Measurements from ENCODE around the gene GLDN. TPM values are rescaled to one million over a fixed set of nuclear protein-coding genes. Genes with fewer than 3 reads are reported as not detected.

Gene GLDN
- total RNA-seq, 1 experiment from 2014 or later: 1.3 TPM

- H3K27me3 ChIP-seq (ENCODE audit: insufficient read depth, low read length): no peaks in the 10 kb centered on the region
- no peak overlapping the region for H3K4ac ChIP-seq (ENCODE audit: low read depth, low read length)
- H3K56ac ChIP-seq (ENCODE audit: insufficient read length, low read depth, low read length): no peak overlapping the region
- no peaks in the 10 kb centered on the region for H3K9me3 ChIP-seq (ENCODE audit: control insufficient read depth, low read depth, low read length)
- H3K4me1 ChIP-seq (ENCODE audit: insufficient read depth, low read length): no peaks in the 10 kb centered on the region
- DNase-seq: no peak
- peaks cover 18% of the 10 kb centered on the region for H3K27me3 Mint-ChIP-seq (ENCODE audit: low read depth)
- no peak overlapping the region for H2BK15ac ChIP-seq (ENCODE audit: low read depth, low read length)
- H3K9me3 Mint-ChIP-seq: no peaks in the 10 kb centered on the region; a peak in 1 of 5 replicates
- no peak overlapping the region for H3K9ac ChIP-seq (ENCODE audit: extremely low read depth, insufficient read length, low read length)
- H3K79me2 ChIP-seq (ENCODE audit: insufficient read depth, low read length): no peaks in the 10 kb centered on the region
- no peak overlapping the region for H2BK120ac ChIP-seq (ENCODE audit: low read depth, low read length, poor library complexity, severe bottlenecking)
- H2BK20ac ChIP-seq (ENCODE audit: low read depth, low read length, poor library complexity, severe bottlenecking): no peak overlapping the region
- H4K20me1 ChIP-seq (ENCODE audit: control insufficient read depth, insufficient read depth, insufficient read length): no peaks in the 10 kb centered on the region
- H3K4me2 ChIP-seq (ENCODE audit: insufficient read depth, insufficient read length, low read length): no peak overlapping the region
- no peak overlapping the region for H2AFZ ChIP-seq (ENCODE audit: low read length)
- H3K27ac ChIP-seq (ENCODE audit: insufficient read length, low read depth, low read length): no peak overlapping the region
- no peak overlapping the region for H2AK5ac ChIP-seq (ENCODE audit: insufficient read length, low read length)
- TF ChIP-seq CTCF (conservative IDR thresholded peaks at IDR 0.05): no peak
- H2BK5ac ChIP-seq (ENCODE audit: insufficient read length, low read length): no peak overlapping the region
- no peak overlapping the region for H3K4me3 Mint-ChIP-seq
- H4K8ac ChIP-seq (replicated peaks; ENCODE audit: insufficient read length, low read depth, low read length): no peak overlapping the region
- 0 out of 7 replicates have a peak overlapping the region, but pooled peaks of 1 of the 3 experiments have one; percentile 30 for H3K27ac Mint-ChIP-seq
- no peaks in the 10 kb centered on the region for H3K36me3 Mint-ChIP-seq (ENCODE audit: insufficient read depth in 1 of 3, low read depth in 3 of 3)
- H3K79me1 ChIP-seq (ENCODE audit: insufficient read depth, low read depth, low read length, poor library complexity, severe bottlenecking): no peaks in the 10 kb centered on the region
- no peak overlapping the region for H2BK12ac ChIP-seq (ENCODE audit: insufficient read length, low read depth, low read length)
- no peak overlapping the region for H3K14ac ChIP-seq (ENCODE audit: insufficient read depth, low read length)
- H3K18ac ChIP-seq (ENCODE audit: insufficient read length, low read depth, low read length): no peak overlapping the region
- H4K91ac ChIP-seq (ENCODE audit: insufficient read length, low read depth, low read length): no peak overlapping the region
- no peak overlapping the region for H3K23ac ChIP-seq (ENCODE audit: insufficient read length, low read depth, low read length)
- H3K4me1 Mint-ChIP-seq: peaks cover 4 to 11% of the 10 kb centered on the region in 2 experiments; a peak in 3 of 4 replicates
- no peak overlapping the region for H4K5ac ChIP-seq (ENCODE audit: insufficient read length, low read depth, low read length)
- no peak overlapping the region for H3T11ph ChIP-seq (ENCODE audit: low read length)
- H3K23me2 ChIP-seq (ENCODE audit: insufficient read length, low read depth, low read length, poor library complexity, severe bottlenecking): no peaks in the 10 kb centered on the region
- WGBS (ENCODE audit: extremely low coverage, insufficient read length, low lambda C conversion rate): no CpG with 5 or more reads among the region's 2 CpGs
These were observed 29.9 kb upstream of the GLDN start for GRCh38 chr15:51311510-51311909.
